Epithelial cell of alveolus of lung (primary cell): Measurements from ENCODE around the gene CTTNBP2NL. TPM values are rescaled to one million over a fixed set of nuclear protein-coding genes. Genes with fewer than 3 reads are reported as not detected.

ENCODE experiments used
- total RNA-seq: library from RNA; depleted of rRNA; stranded (reverse); fragments of >200 nt; gene quantifications from 2 replicates; pipeline ENCODE4 v1.2.1, GENCODE V29; 2015

Gene CTTNBP2NL, protein sequence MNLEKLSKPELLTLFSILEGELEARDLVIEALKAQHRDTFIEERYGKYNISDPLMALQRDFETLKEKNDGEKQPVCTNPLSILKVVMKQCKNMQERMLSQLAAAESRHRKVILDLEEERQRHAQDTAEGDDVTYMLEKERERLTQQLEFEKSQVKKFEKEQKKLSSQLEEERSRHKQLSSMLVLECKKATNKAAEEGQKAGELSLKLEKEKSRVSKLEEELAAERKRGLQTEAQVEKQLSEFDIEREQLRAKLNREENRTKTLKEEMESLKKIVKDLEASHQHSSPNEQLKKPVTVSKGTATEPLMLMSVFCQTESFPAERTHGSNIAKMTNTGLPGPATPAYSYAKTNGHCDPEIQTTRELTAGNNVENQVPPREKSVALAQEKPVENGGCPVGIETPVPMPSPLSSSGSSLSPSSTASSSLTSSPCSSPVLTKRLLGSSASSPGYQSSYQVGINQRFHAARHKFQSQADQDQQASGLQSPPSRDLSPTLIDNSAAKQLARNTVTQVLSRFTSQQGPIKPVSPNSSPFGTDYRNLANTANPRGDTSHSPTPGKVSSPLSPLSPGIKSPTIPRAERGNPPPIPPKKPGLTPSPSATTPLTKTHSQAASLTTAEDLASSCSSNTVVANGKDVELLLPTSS
- 13.0 and 15.4 TPM in 2 replicates for total RNA-seq

DNA sequence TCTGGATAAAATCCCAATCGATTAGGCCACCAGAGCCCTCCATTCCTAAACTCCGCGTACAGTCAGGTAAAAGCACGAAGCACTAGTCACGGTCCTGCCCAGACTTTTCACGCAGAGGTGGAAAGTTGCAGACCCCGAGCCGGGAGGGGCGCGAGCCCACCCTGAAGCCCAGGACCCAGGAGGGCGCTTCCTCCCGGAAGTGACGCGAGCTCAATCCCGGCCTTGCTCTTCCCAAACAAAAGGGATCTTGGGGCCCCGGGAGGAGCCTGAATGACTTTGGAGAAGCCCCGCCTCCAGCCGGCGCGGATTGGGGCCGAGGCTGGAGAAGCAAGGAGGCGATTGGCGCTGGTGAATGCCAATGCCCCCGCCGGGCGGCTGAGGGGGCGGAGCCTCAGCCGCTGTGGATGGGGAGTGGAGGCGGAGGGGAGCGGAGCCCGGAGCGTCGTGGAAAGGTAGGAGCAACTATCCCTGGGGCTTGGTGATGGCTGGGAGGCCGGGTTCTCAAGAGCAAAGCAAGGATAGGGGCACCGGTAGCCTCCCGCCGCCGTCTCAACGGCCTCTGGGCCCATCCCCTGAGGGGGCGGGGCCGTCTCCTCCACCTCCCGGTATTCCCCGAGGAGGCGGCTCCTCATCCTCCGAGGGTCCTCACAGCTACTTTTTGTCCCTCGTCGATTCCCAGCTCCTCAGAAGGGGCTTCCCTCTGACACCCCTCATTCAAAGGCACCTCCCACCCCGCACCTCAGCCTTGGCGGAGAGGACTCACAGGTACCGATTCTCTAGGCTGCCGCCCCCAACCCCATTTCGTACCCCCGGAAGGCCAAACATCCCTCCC is at the start of gene CTTNBP2NL:
Gene CTTNBP2NL (plus strand): TSS at position 394 of the 832 bp plus-strand sequence. CDS start 19,952 bp downstream, outside the sequence.

DNA sequence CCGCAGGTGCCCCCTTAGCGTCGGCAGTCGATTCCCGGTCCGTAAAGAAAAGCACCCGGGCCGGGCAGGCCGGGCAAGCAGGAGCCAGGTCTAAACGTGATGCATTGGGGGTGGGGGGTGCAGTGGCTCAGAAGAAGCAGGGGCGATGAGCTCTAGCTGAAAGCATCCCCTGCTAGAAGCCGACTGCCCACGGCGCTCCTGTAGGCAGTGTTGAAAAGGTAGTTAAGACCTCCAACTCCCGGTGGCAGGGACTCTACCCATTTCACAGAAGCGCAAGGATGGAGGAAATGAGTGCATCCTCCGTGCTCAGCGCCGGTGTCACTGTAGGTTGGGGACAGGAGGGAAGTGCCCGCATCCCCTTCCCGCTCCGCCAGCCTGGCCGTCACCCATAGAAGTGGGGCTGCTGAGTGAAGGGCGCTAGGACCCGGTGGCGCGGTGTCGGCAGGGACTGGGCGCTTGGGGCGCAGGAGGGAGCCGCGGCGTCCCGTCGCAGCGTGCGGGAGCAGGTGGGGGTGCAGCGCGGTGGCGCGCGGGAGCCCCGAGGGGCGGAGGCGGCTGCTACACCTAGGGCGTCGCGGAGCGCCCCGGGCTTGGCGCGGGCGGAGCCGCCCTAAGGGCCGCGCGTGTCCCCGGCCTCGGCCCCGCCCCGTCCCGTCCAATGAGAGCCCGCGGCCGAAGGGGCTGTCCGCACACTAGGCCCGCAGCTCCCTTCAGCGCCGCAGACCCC is 112.4 kb downstream of the CTTNBP2NL start, which contains the start of gene WNT2B:
Gene WNT2B (plus strand): TSS at position 688 of the 727 bp plus-strand sequence. CDS start 298 bp downstream, outside the sequence.

Other genes starting within 250 kb of the CTTNBP2NL start
- gene WNT2B, start 112.8 kb downstream of the CTTNBP2NL start, total RNA-seq: 0.39 and 6.5 TPM in 2 replicates
- gene ST7L, start 222.9 kb downstream of the CTTNBP2NL start, total RNA-seq: 11.4 and 21.2 TPM in 2 replicates
- 119 and 182 TPM in 2 replicates for gene CAPZA1, start 223.6 kb downstream of the CTTNBP2NL start, total RNA-seq